Caco-2 (cell line): ENCODE measurements around the gene ABHD16A. TPM values are rescaled to one million over a fixed set of nuclear protein-coding genes. Genes with fewer than 3 reads are reported as not detected.

ENCODE experiments used
- BruUV-seq: library from RNA; stranded (reverse); fragments of 400-500 nt; replicated peaks from 2 replicates; lab custom pipeline; 2021; lab: Mats Ljungman, UMichigan
- CTCF ChIA-PET: fragments of 300-600 bp; sonication (Branson Sonifier 250); formaldehyde crosslinking; loops from one replicate; lab custom pipeline; 2022; ENCODE audit warnings: antibody characterized with exemption; lab: Charles Lee
- POLR2A ChIA-PET: fragments of 300-600 bp; sonication (Branson Sonifier 250); formaldehyde crosslinking; loops from one replicate; lab custom pipeline; 2022; ENCODE audit warnings: antibody characterized with exemption; lab: Charles Lee
- DNase-seq, 2 experiments: peaks; one replicate each; pipeline versions ENCODE4 v3.0.0 to v3.0.0-alpha.2; 2020 to 2022
- H3K27me3 ChIP-seq: replicated peaks from 2 replicates; pipeline ENCODE4 v1.6.0; 2011; ENCODE audit warnings: low read length; ENCODE audit not compliant: control insufficient read depth, insufficient read depth
- H3K36me3 ChIP-seq: 2 replicates; pipeline ENCODE4 v1.5.1; 2011; ENCODE audit warnings: low read length; ENCODE audit not compliant: control insufficient read depth, insufficient read depth
- H3K4me1 ChIP-seq: fragments of 250-450 bp; sonication (Bioruptor Pico); 2 replicates; pipeline ENCODE4 v1.5.1; 2020; ENCODE audit warnings: mild to moderate bottlenecking
- H3K4me3 ChIP-seq: 2 replicates; pipeline ENCODE4 v1.5.1; 2011; ENCODE audit warnings: low read depth, mild to moderate bottlenecking, control low read depth, low read length
- H3K9me3 ChIP-seq: fragments of 250-450 bp; sonication (Bioruptor Pico); 2 replicates; pipeline ENCODE4 v1.5.1; 2020; ENCODE audit warnings: mild to moderate bottlenecking, moderate library complexity
- H3K27ac Mint-ChIP-seq: one replicate; pipeline ENCODE4 v1.8.0; 2022; ENCODE audit warnings: mixed read lengths; ENCODE audit not compliant: unreplicated experiment
- H3K27me3 Mint-ChIP-seq: one replicate; pipeline ENCODE4 v1.8.0; 2022; ENCODE audit warnings: mixed read lengths; ENCODE audit not compliant: insufficient read depth, unreplicated experiment
- H3K36me3 Mint-ChIP-seq: one replicate; pipeline ENCODE4 v1.8.0; 2022; ENCODE audit warnings: mild to moderate bottlenecking, mixed read lengths; ENCODE audit not compliant: insufficient read depth, unreplicated experiment
- H3K4me1 Mint-ChIP-seq: one replicate; pipeline ENCODE4 v1.8.0; 2022; ENCODE audit warnings: low read depth, mixed read lengths; ENCODE audit not compliant: unreplicated experiment
- H3K4me3 Mint-ChIP-seq: one replicate; pipeline ENCODE4 v1.8.0; 2022; ENCODE audit warnings: mild to moderate bottlenecking, moderate library complexity, mixed read lengths; ENCODE audit not compliant: unreplicated experiment
- H3K9me3 Mint-ChIP-seq: one replicate; pipeline ENCODE4 v1.8.0; 2022; ENCODE audit warnings: mixed read lengths; ENCODE audit not compliant: unreplicated experiment
- intact Hi-C: fragments of 100-400 bp; cut with micrococcal nuclease; formaldehyde crosslinking; loops from one replicate; pipeline ENCODE4 v1.10.0; 2022; ENCODE audit not compliant: unreplicated experiment
- total RNA-seq: library from RNA; stranded (reverse); gene quantifications from 2 replicates; pipeline ENCODE4 v1.2.3, GENCODE V29; 2022
- TF ChIP-seq, protein P1 (sequence below), 2 experiments: fragments of 200-600 bp in 1 of 2; IDR thresholded peaks; 1 replicate in 1 of 2; 2 replicates in 1 of 2; pipeline versions ENCODE4 v1.5.1 to v1.8.0; 2011 to 2022; ENCODE audit warnings: antibody characterized with exemption in 1 of 2, control low read depth in 1 of 2, inconsistent platforms in 1 of 2, low read depth in 1 of 2, low read length in 1 of 2, mild to moderate bottlenecking in 1 of 2, moderate library complexity in 1 of 2; ENCODE audit not compliant: insufficient read depth in 1 of 2, severe bottlenecking in 1 of 2, unreplicated experiment in 1 of 2

ABHD16A gene
- total RNA-seq, 1 experiment from 2014 or later: 62.7 TPM

GRCh38 chr6:31733734-31734133, 30.6 kb upstream of the ABHD16A start:
- H3K36me3 Mint-ChIP-seq: peaks cover 95% of the 10 kb centered on the region
- POLR2A ChIA-PET: no interaction called here
- H3K4me3 Mint-ChIP-seq: peak overlapping the region; percentile 95
- no peaks in the 10 kb centered on the region for H3K27me3 Mint-ChIP-seq
- Histone ChIP-seq H3K4me1 (peaks cover 30% of the 10 kb centered on the region), H3K36me3 (peaks cover 4% of the 10 kb centered on the region; the same call in 1 of the 2 replicates), H3K27me3 (no peaks in the 10 kb centered on the region), H3K9me3 (no peaks in the 10 kb centered on the region), H3K4me3 (peak overlapping the region; percentile 71)
- CTCF ChIA-PET: interaction anchor here (1.1 kb wide), 1 partner anchor 36 kb away, joined by 4 read pairs; no protein-coding TSS in a partner anchor
- DNase-seq: no peak
- BruUV-seq: no TSS peak
- H3K9me3 Mint-ChIP-seq: no peaks in the 10 kb centered on the region
- intact Hi-C loops: no loop called here
- H3K27ac Mint-ChIP-seq: peak overlapping the region; percentile 98
- peaks cover 41% of the 10 kb centered on the region for H3K4me1 Mint-ChIP-seq
- TF ChIP-seq, protein P1, sequence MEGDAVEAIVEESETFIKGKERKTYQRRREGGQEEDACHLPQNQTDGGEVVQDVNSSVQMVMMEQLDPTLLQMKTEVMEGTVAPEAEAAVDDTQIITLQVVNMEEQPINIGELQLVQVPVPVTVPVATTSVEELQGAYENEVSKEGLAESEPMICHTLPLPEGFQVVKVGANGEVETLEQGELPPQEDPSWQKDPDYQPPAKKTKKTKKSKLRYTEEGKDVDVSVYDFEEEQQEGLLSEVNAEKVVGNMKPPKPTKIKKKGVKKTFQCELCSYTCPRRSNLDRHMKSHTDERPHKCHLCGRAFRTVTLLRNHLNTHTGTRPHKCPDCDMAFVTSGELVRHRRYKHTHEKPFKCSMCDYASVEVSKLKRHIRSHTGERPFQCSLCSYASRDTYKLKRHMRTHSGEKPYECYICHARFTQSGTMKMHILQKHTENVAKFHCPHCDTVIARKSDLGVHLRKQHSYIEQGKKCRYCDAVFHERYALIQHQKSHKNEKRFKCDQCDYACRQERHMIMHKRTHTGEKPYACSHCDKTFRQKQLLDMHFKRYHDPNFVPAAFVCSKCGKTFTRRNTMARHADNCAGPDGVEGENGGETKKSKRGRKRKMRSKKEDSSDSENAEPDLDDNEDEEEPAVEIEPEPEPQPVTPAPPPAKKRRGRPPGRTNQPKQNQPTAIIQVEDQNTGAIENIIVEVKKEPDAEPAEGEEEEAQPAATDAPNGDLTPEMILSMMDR (IDR thresholded peaks at IDR 0.05; ENCODE audit: insufficient read depth in 1 of 2, low read depth in 1 of 2, low read length in 1 of 2, severe bottlenecking in 1 of 2, unreplicated experiment in 1 of 2): no peak

- peaks cover 9% of the 10 kb centered on the region for H3K36me3 ChIP-seq
- peaks cover 20% of the 10 kb centered on the region for H3K4me1 ChIP-seq
- intact Hi-C loops: no loop called here
- no peaks in the 10 kb centered on the region for H3K27me3 Mint-ChIP-seq
- no peak overlapping the region for H3K27ac Mint-ChIP-seq
- TF ChIP-seq, protein P1 (IDR thresholded peaks at IDR 0.05; ENCODE audit: insufficient read depth in 1 of 2, low read depth in 1 of 2, low read length in 1 of 2, severe bottlenecking in 1 of 2, unreplicated experiment in 1 of 2): no peak
- CTCF ChIA-PET: no interaction called here
- H3K27me3 ChIP-seq: no peaks in the 10 kb centered on the region
- H3K4me1 Mint-ChIP-seq: peaks cover 27% of the 10 kb centered on the region
- POLR2A ChIA-PET: no interaction called here
- no TSS peak for BruUV-seq
- H3K9me3 ChIP-seq: no peaks in the 10 kb centered on the region
- DNase-seq: no peak
- no peaks in the 10 kb centered on the region for H3K9me3 Mint-ChIP-seq
- H3K4me3 ChIP-seq: no peak overlapping the region
- no peak overlapping the region for H3K4me3 Mint-ChIP-seq
- H3K36me3 Mint-ChIP-seq: peaks cover 97% of the 10 kb centered on the region
Observed at GRCh38 chr6:31732029-31732428, 28.9 kb upstream of the ABHD16A start.

GRCh38 chr6:31730631-31731086, 27.5 kb upstream of the ABHD16A start:
- H3K27ac Mint-ChIP-seq: peak overlapping the region; percentile 84
- DNase-seq: no peak
- BruUV-seq: no TSS peak

More at GRCh38 chr6:31730631-31731086, 27.5 kb upstream of the ABHD16A start:
- ChIA-PET CTCF (interaction anchor here (1.2 to 2.5 kb wide), 7 partner anchors 9 to 97 kb away, joined by 3 to 30 read pairs (median 5); partner anchors contain the start of genes HSPA1B and MSH5), POLR2A (interaction anchor here (0.5 to 2.0 kb wide), 8 partner anchors 8 to 1242 kb away, joined by 3 to 59 read pairs (median 6); partner anchors contain the start of genes HSPA1B, MSH5 and NEU1)
- peaks cover 16% of the 10 kb centered on the region for H3K4me1 ChIP-seq
- no peak overlapping the region for H3K4me3 ChIP-seq
- Mint-ChIP-seq H3K9me3 (no peaks in the 10 kb centered on the region), H3K4me3 (peak overlapping the region; percentile 87), H3K27me3 (no peaks in the 10 kb centered on the region), H3K4me1 (peaks cover 27% of the 10 kb centered on the region), H3K36me3 (peaks cover 96% of the 10 kb centered on the region)
- no peaks in the 10 kb centered on the region for H3K9me3 ChIP-seq
- H3K27me3 ChIP-seq: no peaks in the 10 kb centered on the region
- intact Hi-C loops: loop anchor here (1.0 kb wide), 1 partner anchor 8 kb away; no protein-coding TSS in a partner anchor
- TF ChIP-seq, protein P1 (IDR thresholded peaks at IDR 0.05; ENCODE audit: insufficient read depth in 1 of 2, low read depth in 1 of 2, low read length in 1 of 2, severe bottlenecking in 1 of 2, unreplicated experiment in 1 of 2): no peak
- H3K36me3 ChIP-seq: peaks cover 9% of the 10 kb centered on the region
